ENCODE data around the gene HADHB. TPM values are rescaled to one million over a fixed set of nuclear protein-coding genes. Genes with fewer than 3 reads are reported as not detected.

HADHB gene
- 87.4 to 105 TPM (median 99.6 TPM) in 5 replicates for total RNA-seq (2022; extraction: Qiagen RNA extraction; ENCODE audit: low read depth)

DNA sequence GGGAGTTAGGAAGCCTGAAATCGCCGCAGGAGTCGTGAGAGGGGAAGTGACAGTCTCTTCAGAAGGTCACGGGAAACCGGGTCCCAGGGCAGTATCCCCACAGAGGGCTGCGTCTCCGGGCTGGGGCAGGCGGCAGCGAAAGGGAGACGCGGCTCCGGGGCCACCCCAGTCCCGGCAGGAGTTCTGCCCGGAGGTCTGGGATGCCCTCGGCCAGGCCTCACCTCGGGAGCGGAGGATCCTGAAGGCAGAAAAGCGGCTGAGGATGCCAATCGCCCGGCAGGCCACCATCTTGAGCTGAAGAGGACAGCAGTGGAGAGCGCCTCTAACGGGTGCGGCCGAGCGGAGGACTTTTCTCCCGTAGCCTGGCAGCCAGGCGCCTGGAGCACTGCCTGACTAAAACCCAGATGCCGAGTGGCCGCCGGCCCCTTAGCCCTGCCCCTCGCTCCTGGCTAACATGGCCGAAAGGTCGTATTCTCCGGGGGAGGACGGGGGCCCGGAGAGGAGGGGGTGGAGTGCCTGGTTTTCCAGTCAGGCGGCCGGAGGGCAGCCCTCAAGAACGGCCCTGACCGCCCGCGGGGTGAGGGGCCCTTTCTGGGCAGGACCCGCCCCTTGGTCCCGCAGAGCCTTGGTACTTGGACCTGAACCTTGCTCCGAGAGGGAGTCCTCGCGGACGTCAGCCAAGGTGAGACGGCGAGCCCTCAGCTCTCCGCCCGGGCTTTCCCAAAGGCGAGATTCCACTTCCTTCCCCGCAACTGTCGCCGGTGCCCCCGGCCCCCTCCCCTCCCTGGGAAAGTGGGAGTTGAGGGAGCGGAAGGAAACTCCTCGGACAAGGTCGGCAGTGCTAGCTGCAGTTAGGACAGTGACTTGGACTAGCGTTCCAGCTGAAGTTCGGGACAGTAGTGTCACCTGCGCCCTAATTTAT, at the start of gene HADHB, which contains the start of gene HADHA:
Gene HADHB (plus strand): TSS at position 631 of the 922 bp plus-strand sequence. CDS start 9,316 bp downstream, outside the sequence.
Gene HADHA (minus strand): TSS at position 324 of the 922 bp plus-strand sequence. CDS start 36 bp downstream, at position 288.

Other genes starting within 250 kb of the HADHB start
- 264 to 376 TPM (median 304 TPM) in 5 replicates for gene RAB10, start 210.9 kb upstream of the HADHB start, total RNA-seq (2022; extraction: Qiagen RNA extraction; ENCODE audit: low read depth)
- gene GAREM2, start 71.9 kb upstream of the HADHB start, total RNA-seq (2022; extraction: Qiagen RNA extraction; ENCODE audit: low read depth), result 5.6 to 9.7 TPM (median 7.0 TPM) in 5 replicates
- gene HADHA, start 307 bp upstream of the HADHB start, total RNA-seq (2022; extraction: Qiagen RNA extraction; ENCODE audit: low read depth), result 117 to 146 TPM (median 129 TPM) in 5 replicates
- 11.8 to 21.5 TPM (median 21.0 TPM) in 5 replicates for gene SELENOI, start 101.2 kb downstream of the HADHB start, total RNA-seq (2022; extraction: Qiagen RNA extraction; ENCODE audit: low read depth)
- 0.10 to 0.22 TPM (median 0.17 TPM) in 3 of 5 replicates, not detected in the others for gene ADGRF3, start 101.8 kb downstream of the HADHB start, total RNA-seq (2022; extraction: Qiagen RNA extraction; ENCODE audit: low read depth)
- gene DRC1, start 157.0 kb downstream of the HADHB start, total RNA-seq (2022; extraction: Qiagen RNA extraction; ENCODE audit: low read depth), result 0.14 to 0.61 TPM (median 0.26 TPM) in 4 of 5 replicates, not detected in the other
- 0.05 to 0.13 TPM (median 0.07 TPM) in 4 of 5 replicates, not detected in the other for gene OTOF, start 233.2 kb downstream of the HADHB start, total RNA-seq (2022; extraction: Qiagen RNA extraction; ENCODE audit: low read depth)

Measured in A549 treated with RU486 at 1 μM for 4 hours (cell line).